HG03097 (cell line): Measurements from ENCODE around the gene B4GALT5.
"Not testable (repeated sequence)": the region's sequence is repeated elsewhere in the genome, so short reads cannot be mapped to it uniquely, and the experiment has no call there.

Experiments used
- ATAC-seq: cut with Tn5 transposase; IDR thresholded peaks from one replicate; pipeline ENCODE4 v1.9.1; 2021; ENCODE audit not compliant: unreplicated experiment, low FRiP score

The B4GALT5 gene, protein sequence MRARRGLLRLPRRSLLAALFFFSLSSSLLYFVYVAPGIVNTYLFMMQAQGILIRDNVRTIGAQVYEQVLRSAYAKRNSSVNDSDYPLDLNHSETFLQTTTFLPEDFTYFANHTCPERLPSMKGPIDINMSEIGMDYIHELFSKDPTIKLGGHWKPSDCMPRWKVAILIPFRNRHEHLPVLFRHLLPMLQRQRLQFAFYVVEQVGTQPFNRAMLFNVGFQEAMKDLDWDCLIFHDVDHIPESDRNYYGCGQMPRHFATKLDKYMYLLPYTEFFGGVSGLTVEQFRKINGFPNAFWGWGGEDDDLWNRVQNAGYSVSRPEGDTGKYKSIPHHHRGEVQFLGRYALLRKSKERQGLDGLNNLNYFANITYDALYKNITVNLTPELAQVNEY

DNA sequence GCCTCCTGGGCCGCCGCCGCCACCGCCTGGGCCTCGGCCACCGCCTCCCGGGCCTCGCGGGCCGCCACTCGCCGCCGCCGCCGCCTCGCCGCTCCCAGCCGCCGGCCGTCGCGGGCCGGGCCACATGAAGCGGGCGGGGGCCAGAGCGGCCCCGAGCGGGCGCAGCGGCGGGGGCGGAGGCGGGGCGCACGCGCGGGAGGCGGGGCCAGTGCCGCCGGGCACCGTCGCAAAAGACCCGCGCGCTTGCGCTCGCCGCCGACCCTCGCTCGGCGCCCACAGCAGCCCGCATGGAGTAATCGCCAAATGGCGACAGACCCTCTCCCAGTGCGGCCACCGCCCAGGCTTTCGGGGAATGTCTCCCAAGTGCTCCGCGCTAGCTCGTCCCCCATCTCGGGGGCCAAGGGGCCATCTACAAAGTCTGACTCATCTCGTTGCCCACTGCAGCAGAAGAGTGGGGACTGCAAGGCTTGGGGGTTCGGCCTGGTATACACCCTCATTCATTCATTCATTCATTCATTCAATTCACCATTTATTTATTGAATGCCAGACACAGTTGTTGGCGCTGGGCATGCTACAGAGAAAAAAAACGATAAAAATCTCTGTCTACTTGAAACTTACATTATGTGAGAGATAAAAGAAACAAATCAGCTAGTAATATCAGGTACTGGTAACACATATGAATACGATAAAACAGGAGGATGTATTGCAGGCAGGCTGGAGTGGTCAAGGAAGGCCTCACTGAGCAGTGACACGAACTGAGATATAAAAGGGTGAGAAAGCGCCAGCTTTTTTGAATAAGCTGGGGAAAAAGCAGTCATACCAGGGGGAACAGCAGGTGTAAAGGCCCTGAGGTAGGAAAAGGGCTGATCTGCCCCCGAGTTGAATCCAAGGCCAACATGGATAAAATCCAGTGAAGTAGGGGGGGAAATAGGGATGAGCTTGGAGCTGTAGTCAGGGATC, at the start of gene B4GALT5:
Gene B4GALT5, minus strand, starts transcription at position 126 of the 960 bp plus-strand sequence. CDS start 188 bp downstream, outside the sequence.
- peak; percentile 72 for ATAC-seq

DNA sequence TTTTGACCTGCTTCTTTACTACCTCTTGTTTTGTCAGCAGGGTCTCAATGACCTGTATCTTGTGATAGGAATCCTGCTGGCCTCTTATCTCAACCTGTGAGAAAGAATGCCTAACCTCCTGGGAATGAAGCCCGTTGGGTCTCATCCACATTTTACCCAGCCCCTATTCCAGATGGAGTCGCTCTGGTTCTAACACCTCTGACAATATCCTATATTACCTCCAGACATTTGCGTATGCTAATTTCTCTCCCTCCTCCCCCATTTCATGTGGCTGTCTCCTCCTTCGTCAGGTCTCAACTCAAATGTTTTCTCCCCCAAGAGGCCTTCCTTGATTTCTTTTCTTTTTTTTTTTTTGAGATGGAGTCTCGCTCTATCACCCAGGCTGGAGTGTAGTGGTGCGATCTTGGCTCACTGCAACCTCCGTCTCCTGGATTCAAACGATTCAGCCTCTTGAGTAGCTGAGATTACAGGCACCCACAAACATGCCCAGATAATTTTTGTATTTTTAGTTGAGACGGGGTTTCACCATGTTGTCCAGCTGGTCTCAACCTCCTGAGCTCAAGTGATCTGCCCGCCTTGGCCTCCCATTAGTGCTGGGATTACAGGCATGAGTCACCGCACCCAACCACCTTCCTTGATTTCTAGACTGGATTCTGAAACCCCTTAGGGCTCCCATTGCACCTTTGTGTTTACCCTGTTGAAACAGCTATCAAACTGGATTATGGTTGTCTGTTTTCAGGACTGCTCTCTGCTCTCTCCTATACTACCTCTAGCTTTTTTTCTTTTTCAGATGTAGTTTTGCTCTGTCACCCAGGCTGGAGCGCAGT, 49.5 kb upstream of the B4GALT5 start:
- ATAC-seq: no peak

DNA sequence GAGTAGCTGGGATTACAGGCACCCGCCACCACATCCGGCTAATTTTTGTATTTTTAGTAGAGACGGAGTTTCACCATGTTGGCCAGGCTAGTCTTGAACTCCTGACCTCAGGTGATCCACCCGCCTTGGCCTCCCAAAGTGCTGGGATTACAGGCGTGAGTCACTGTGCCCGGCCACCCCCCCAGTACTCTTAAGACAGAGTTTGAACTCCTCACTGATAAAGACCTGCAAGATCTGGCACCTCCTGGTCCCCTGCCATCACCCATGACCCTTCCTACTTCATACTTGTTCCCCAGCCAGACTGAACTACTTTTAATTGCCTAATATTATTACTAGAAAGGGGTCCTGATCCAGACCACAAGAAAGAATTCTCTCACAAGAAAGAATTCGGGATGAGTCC, 48.2 kb upstream of the B4GALT5 start:
- ATAC-seq: not testable (repeated sequence)

DNA sequence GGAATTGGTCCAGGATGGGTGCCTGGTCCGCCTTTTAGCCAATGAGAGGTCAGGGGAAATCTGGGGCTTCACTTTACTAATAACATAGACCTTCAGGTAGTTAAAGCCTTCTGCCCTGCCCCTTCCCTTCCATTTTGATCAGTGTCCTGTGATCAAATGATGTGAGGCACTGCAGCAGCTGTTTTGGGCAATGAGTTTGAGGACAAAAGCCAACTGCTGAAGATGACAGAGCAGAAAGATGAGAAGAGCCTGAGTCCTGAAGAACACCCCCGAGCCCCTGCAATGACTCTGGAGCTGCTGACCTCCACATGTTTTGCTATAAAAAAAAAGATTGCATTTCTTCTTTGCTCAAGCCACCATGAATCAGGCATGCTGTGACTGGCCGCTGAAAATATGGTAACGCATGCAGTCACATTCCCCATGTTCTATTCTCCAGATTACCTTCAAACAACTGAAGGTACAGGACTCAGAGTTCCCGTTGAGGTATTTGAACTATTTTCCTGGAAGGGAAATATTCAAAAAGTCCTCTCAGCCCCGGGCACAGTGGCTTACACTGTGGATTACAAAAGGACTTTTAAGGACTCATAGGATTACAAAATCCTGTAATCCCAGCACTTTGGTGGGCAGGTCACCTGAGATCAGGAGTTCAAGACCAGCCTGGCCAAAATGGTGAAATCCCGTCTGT, 45.7 kb upstream of the B4GALT5 start:
- ATAC-seq: no peak

- no peak for ATAC-seq
Observed at GRCh38 chr20:49758781-49759180, 45.1 kb upstream of the B4GALT5 start.

DNA sequence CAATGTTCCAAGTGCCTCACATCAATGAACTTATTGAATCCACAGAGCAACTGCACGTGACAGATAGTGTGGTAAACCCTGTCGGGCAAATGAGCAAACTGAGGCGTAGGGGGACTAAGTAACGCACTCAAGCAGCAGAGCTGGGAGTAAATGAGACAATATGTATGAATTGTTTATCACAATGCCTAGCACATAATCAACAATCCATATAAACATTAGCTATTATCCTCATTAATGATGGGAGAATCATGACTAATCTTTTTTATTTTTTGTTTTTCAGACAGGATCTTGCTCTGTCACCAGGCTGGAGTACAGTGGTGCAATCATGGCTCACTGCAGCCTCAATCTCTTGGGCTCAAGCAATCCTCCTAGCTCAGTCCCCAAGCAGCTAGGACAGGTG, 43.9 kb upstream of the B4GALT5 start:
- no peak for ATAC-seq

- no peak for ATAC-seq
Observed at GRCh38 chr20:49756241-49756640, 42.6 kb upstream of the B4GALT5 start.

- ATAC-seq: no peak
Observed at GRCh38 chr20:49754596-49754995, 40.9 kb upstream of the B4GALT5 start.

GRCh38 chr20:49753133-49753532, 39.5 kb upstream of the B4GALT5 start:
- no peak for ATAC-seq

- no peak for ATAC-seq
Observed at GRCh38 chr20:49752201-49752903, 38.7 kb upstream of the B4GALT5 start.

DNA sequence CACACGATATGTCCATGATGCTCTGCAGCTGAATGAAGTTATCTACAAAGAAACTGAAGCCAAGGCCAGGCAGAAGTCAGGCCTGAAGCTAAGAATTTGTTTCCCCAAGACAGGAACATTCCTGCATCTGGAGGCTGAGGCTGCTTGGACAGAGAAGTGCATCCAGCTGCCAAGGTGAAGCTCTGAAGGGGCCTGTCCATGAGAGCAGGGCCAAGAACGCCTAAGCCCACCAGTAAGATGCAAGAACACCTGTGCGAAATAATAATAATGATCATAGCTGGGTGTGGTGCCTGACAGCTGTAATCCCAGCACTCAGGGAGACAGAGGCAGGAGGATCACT, 37.7 kb upstream of the B4GALT5 start:
- ATAC-seq: no peak

DNA sequence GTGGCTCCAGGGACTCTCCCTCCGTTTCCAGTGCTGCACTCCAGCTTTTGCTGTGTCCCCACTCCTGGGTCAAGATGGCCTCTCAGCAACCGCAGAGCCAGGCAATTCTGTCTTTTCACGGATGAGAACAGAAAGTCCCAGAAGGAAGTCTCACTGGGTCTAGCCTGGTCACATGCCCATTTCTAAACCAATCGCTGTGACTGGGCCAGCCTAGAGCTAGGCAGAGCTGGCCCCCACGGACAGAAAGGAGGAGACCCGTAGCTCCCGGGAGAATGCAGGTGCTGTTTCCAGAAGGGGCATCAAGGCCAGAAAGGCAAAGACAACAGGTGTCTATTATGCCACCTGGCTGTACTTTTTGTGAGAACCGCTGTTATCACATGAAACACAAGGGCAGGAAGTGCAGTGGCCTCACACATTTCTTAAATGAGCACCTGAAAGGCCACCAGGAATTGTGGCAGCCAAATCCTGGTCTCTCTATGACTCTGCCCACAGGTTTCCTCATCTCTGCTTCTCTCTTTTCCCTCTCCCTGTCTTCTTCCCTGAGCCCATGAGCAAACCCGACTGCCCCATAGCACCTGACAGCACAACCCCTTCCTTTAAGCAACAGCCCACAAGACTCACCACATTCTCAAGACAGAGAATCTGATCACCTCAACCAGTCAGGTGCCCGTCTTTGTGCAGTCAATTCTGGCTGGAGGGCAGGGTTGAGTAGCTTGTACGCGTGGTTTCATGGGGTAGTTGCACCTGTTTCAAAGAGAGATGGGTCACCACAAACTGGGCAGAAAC, 37.1 kb upstream of the B4GALT5 start:
- ATAC-seq: peak; percentile 59

GRCh38 chr20:49749625-49750024, 35.9 kb upstream of the B4GALT5 start:
- ATAC-seq: no peak

DNA sequence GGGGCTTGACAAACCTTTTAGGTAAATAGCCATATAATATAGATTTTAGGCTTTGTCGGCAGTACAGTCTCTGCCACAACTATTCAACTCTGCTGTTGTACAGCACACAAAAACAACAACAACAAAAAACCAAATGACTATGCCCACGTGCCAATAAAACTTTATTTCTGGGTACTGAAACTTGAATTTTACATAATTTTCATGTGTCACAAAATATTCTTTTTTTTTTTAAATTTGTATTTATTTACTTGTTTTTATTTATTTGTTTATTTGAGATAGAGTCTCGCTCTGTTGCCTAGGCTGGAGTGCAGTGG, 34.8 kb upstream of the B4GALT5 start:
- ATAC-seq: no peak

GRCh38 chr20:49747707-49748524, 34.2 kb upstream of the B4GALT5 start:
- no peak for ATAC-seq

GRCh38 chr20:49742948-49743347, 29.3 kb upstream of the B4GALT5 start:
- no peak for ATAC-seq

- ATAC-seq: no peak
Observed at GRCh38 chr20:49741977-49742376, 28.3 kb upstream of the B4GALT5 start.

DNA sequence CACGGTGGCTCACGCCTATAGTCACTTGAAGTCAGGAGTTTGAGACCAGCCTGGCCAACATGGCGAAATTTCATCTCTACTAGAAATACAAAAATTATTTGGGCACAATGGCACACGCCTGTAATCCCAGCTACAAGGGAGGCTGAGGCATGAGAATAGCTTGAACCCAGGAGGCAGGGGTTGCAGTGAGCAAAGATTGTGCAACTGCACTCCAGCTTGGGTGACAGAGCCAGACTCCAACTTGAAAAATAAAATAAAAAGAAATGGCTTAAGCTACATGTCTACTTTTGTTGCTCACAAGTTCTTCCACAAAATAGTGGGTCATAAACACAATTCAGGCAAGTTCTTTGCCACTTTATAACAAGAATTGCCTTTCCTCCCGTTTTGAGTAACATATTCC, 27.1 kb upstream of the B4GALT5 start:
- no peak for ATAC-seq
